Endodermal cell (in vitro differentiated cells): ENCODE measurements around the gene IGF2R. TPM values are rescaled to one million over a fixed set of nuclear protein-coding genes. Genes with fewer than 3 reads are reported as not detected.

Source experiments
- DNase-seq: peaks from one replicate; pipeline ENCODE4 v3.0.0-alpha.2; 2017
- H3K27ac ChIP-seq: 2 replicates; pipeline ENCODE4 v1.5.1; 2013; ENCODE audit warnings: mild to moderate bottlenecking, low read depth, low read length, moderate library complexity
- H3K27me3 ChIP-seq: 2 replicates; pipeline ENCODE4 v1.6.1; 2013; ENCODE audit warnings: mild to moderate bottlenecking, low read length, moderate library complexity; ENCODE audit not compliant: insufficient read depth, control insufficient read depth, poor library complexity, severe bottlenecking
- H3K36me3 ChIP-seq: 2 replicates; pipeline ENCODE4 v1.7.0; 2013; ENCODE audit warnings: mild to moderate bottlenecking, low read length, moderate library complexity; ENCODE audit not compliant: control insufficient read depth, insufficient read depth
- H3K4me1 ChIP-seq: one replicate; pipeline ENCODE4 v1.7.0; 2013; ENCODE audit warnings: low read length; ENCODE audit not compliant: control insufficient read depth, insufficient read depth
- H3K4me3 ChIP-seq: 2 replicates; pipeline ENCODE4 v1.5.1; 2013; ENCODE audit warnings: mild to moderate bottlenecking, low read length, moderate library complexity
- H3K9ac ChIP-seq: 2 replicates; pipeline ENCODE4 v1.6.1; 2013; ENCODE audit warnings: mild to moderate bottlenecking, low read length, moderate library complexity; ENCODE audit not compliant: poor library complexity, severe bottlenecking; ENCODE audit errors: extremely low read depth
- H3K9me3 ChIP-seq: 2 replicates; pipeline ENCODE4 v1.6.1; 2013; ENCODE audit warnings: mild to moderate bottlenecking, low read length, moderate library complexity; ENCODE audit not compliant: control insufficient read depth
- H3K27ac Mint-ChIP-seq: 2 replicates; pipeline ENCODE4 v1.8.0; 2020; ENCODE audit warnings: mixed read lengths
- H3K27me3 Mint-ChIP-seq: 2 replicates; pipeline ENCODE4 v1.8.0; 2021; ENCODE audit warnings: mild to moderate bottlenecking, mixed read lengths; ENCODE audit not compliant: insufficient read depth
- H3K36me3 Mint-ChIP-seq: 2 replicates; pipeline ENCODE4 v1.8.0; 2020; ENCODE audit warnings: low read depth, mixed read lengths
- H3K4me1 Mint-ChIP-seq: 2 replicates; pipeline ENCODE4 v1.8.0; 2020; ENCODE audit warnings: mixed read lengths
- H3K4me3 Mint-ChIP-seq: 2 replicates; pipeline ENCODE4 v1.8.0; 2020; ENCODE audit warnings: mild to moderate bottlenecking, moderate library complexity, mixed read lengths
- H3K9me3 Mint-ChIP-seq: 2 replicates; pipeline ENCODE4 v1.8.0; 2020; ENCODE audit warnings: mild to moderate bottlenecking, mixed read lengths
- CTCF ChIP-seq: fragments of 200-600 bp; sonication (generic); conservative IDR thresholded peaks from 2 replicates; pipeline ENCODE4 v1.5.0; 2021; ENCODE audit warnings: antibody characterized with exemption, mild to moderate bottlenecking
- WGBS, 2 experiments: methylation state at CpG; one replicate each; pipeline versions ENCODE4 v1.1.5 to v1.1.7; 2013; ENCODE audit warnings: missing lambda C conversion rate in 2 of 2, mixed read lengths in 1 of 2; ENCODE audit not compliant: insufficient coverage in 1 of 2, insufficient read length in 1 of 2; 5-methylcytosine and 5-hydroxymethylcytosine counted together
- total RNA-seq, 2 donors: library from RNA; stranded (reverse); fragmentation: NEBNext Ultra II Directional in 1 of 2; extraction: Animal tissue kit (Norgen Biotek cat#: 25700) in 1 of 2; gene quantifications; 2 replicates in 1 of 2; 3 replicates in 1 of 2; pipeline ENCODE4 v1.2.1, GENCODE V29; 2021

Gene IGF2R
- total RNA-seq, 2 donors from 2014 or later, result 103 to 130 TPM

GRCh38 chr6:159977904-159978268 lies 9.0 kb downstream of the IGF2R start:
- H3K27ac ChIP-seq, result no peak overlapping the region

GRCh38 chr6:159978291-159979135 lies 9.6 kb downstream of the IGF2R start:
- no peaks in the 10 kb centered on the region for H3K9me3 Mint-ChIP-seq
- H3K4me1 ChIP-seq, result peaks cover 22% of the 10 kb centered on the region
- peak; percentile 70 for DNase-seq

More at GRCh38 chr6:159977904-159978268, 9.0 kb downstream of the IGF2R start:
- H3K9ac ChIP-seq, result no peak overlapping the region
- Mint-ChIP-seq H3K27ac (peak overlapping the region; percentile 45), H3K4me3 (no peak overlapping the region), H3K9me3 (no peaks in the 10 kb centered on the region), H3K27me3 (no peaks in the 10 kb centered on the region), H3K4me1 (peaks cover 64% of the 10 kb centered on the region), H3K36me3 (no peaks in the 10 kb centered on the region)
- H3K36me3 ChIP-seq, result no peaks in the 10 kb centered on the region
- no peak for TF ChIP-seq CTCF
- H3K27me3 ChIP-seq, result no peaks in the 10 kb centered on the region
- H3K9me3 ChIP-seq, result no peaks in the 10 kb centered on the region
- DNase-seq, result no peak
- H3K4me1 ChIP-seq, result peaks cover 22% of the 10 kb centered on the region
- WGBS, 2 experiments, result 90 to 98% methylated on average over 5 to 8 of the region's 8 CpGs
- H3K4me3 ChIP-seq, result peak overlapping the region; percentile 15

More at GRCh38 chr6:159978291-159979135, 9.6 kb downstream of the IGF2R start:
- H3K27me3 Mint-ChIP-seq, result no peaks in the 10 kb centered on the region
- H3K27ac Mint-ChIP-seq, result peak overlapping the region; percentile 45
- no peaks in the 10 kb centered on the region for H3K36me3 Mint-ChIP-seq
- Histone ChIP-seq H3K4me3 (peak overlapping the region; percentile 15), H3K27ac (no peak overlapping the region), H3K9me3 (no peaks in the 10 kb centered on the region), H3K9ac (no peak overlapping the region), H3K27me3 (no peaks in the 10 kb centered on the region), H3K36me3 (no peaks in the 10 kb centered on the region)
- WGBS, 2 experiments, result 53 to 64% methylated on average over 9 to 13 of the region's 13 CpGs
- H3K4me3 Mint-ChIP-seq, result no peak overlapping the region
- no peak for TF ChIP-seq CTCF
- peaks cover 60% of the 10 kb centered on the region for H3K4me1 Mint-ChIP-seq
